H9 (cell line): ENCODE results near the gene PCYT2. TPM values are rescaled to one million over a fixed set of nuclear protein-coding genes. Genes with fewer than 3 reads are reported as not detected.
A peak's percentile ranks its signal among the peaks of the same experiment; 100 is the strongest.

Experiments used
- DNase-seq: peaks from one replicate; pipeline ENCODE4 v3.0.0-alpha.2; 2017
- H2AFZ ChIP-seq: one replicate; pipeline ENCODE4 v1.6.1; 2013; ENCODE audit warnings: mild to moderate bottlenecking, low read length, control low read depth, moderate library complexity
- H2AK5ac ChIP-seq: 2 replicates; pipeline ENCODE4 v1.6.1; 2013; ENCODE audit warnings: low read length, control low read depth, mixed read lengths; ENCODE audit not compliant: insufficient read length
- H2BK120ac ChIP-seq: one replicate; pipeline ENCODE4 v1.6.1; 2013; ENCODE audit warnings: low read depth, mild to moderate bottlenecking, low read length, control low read depth, inconsistent platforms; ENCODE audit not compliant: poor library complexity, severe bottlenecking
- H2BK12ac ChIP-seq: 2 replicates; pipeline ENCODE4 v1.6.1; 2013; ENCODE audit warnings: low read length, control low read depth, mixed read lengths, low read depth; ENCODE audit not compliant: insufficient read length
- H2BK15ac ChIP-seq: 2 replicates; pipeline ENCODE4 v1.6.1; 2013; ENCODE audit warnings: low read depth, low read length, control low read depth
- H2BK20ac ChIP-seq: one replicate; pipeline ENCODE4 v1.6.1; 2013; ENCODE audit warnings: low read depth, mild to moderate bottlenecking, low read length, control low read depth, inconsistent platforms; ENCODE audit not compliant: poor library complexity, severe bottlenecking
- H2BK5ac ChIP-seq: 2 replicates; pipeline ENCODE4 v1.6.1; 2013; ENCODE audit warnings: low read length, control low read depth, mixed read lengths; ENCODE audit not compliant: insufficient read length
- H3K14ac ChIP-seq: 2 replicates; pipeline ENCODE4 v1.6.1; 2013; ENCODE audit warnings: low read length, control low read depth; ENCODE audit not compliant: insufficient read depth
- H3K18ac ChIP-seq: 2 replicates; pipeline ENCODE4 v1.6.1; 2013; ENCODE audit warnings: low read depth, mild to moderate bottlenecking, mixed read lengths, low read length, control low read depth; ENCODE audit not compliant: insufficient read length
- H3K23ac ChIP-seq: 2 replicates; pipeline ENCODE4 v1.6.1; 2013; ENCODE audit warnings: low read length, control low read depth, mixed read lengths, low read depth; ENCODE audit not compliant: insufficient read length
- H3K23me2 ChIP-seq: 2 replicates; pipeline ENCODE4 v1.6.1; 2013; ENCODE audit warnings: low read depth, mild to moderate bottlenecking, mixed read lengths, low read length, control low read depth; ENCODE audit not compliant: insufficient read length, poor library complexity, severe bottlenecking
- H3K27ac ChIP-seq: 2 replicates; pipeline ENCODE4 v1.5.1; 2013; ENCODE audit warnings: low read length, control low read depth, mixed read lengths, low read depth; ENCODE audit not compliant: insufficient read length
- H3K27me3 ChIP-seq: 2 replicates; pipeline ENCODE4 v1.6.1; 2013; ENCODE audit warnings: low read length, control low read depth, inconsistent platforms; ENCODE audit not compliant: insufficient read depth
- H3K4ac ChIP-seq: 2 replicates; pipeline ENCODE4 v1.6.1; 2013; ENCODE audit warnings: low read depth, mild to moderate bottlenecking, control low read depth, inconsistent platforms, low read length, moderate library complexity
- H3K4me1 ChIP-seq: 2 replicates; pipeline ENCODE4 v1.6.1; 2013; ENCODE audit warnings: low read length, control low read depth, inconsistent platforms; ENCODE audit not compliant: insufficient read depth
- H3K4me2 ChIP-seq: 2 replicates; pipeline ENCODE4 v1.6.1; 2013; ENCODE audit warnings: low read length, control low read depth, mixed read lengths; ENCODE audit not compliant: insufficient read length, insufficient read depth
- H3K56ac ChIP-seq: 2 replicates; pipeline ENCODE4 v1.6.1; 2013; ENCODE audit warnings: low read depth, mild to moderate bottlenecking, mixed read lengths, low read length, control low read depth; ENCODE audit not compliant: insufficient read length
- H3K79me1 ChIP-seq: 2 replicates; pipeline ENCODE4 v1.6.1; 2013; ENCODE audit warnings: low read depth, mild to moderate bottlenecking, moderate library complexity, low read length, control low read depth, inconsistent platforms; ENCODE audit not compliant: insufficient read depth, poor library complexity, severe bottlenecking
- H3K79me2 ChIP-seq: 2 replicates; pipeline ENCODE4 v1.6.1; 2013; ENCODE audit warnings: low read length, control low read depth, inconsistent platforms; ENCODE audit not compliant: insufficient read depth
- H3K9ac ChIP-seq: 2 replicates; pipeline ENCODE4 v1.6.1; 2013; ENCODE audit warnings: low read length, control low read depth, mixed read lengths; ENCODE audit not compliant: insufficient read length; ENCODE audit errors: extremely low read depth
- H3K9me3 ChIP-seq: one replicate; pipeline ENCODE4 v1.6.1; 2013; ENCODE audit warnings: low read depth, low read length, inconsistent platforms; ENCODE audit not compliant: control insufficient read depth
- H3T11ph ChIP-seq: one replicate; pipeline ENCODE4 v1.6.1; 2013; ENCODE audit warnings: mild to moderate bottlenecking, low read length, control low read depth, inconsistent platforms
- H4K20me1 ChIP-seq: one replicate; pipeline ENCODE4 v1.6.1; 2013; ENCODE audit not compliant: control insufficient read depth, insufficient read length, insufficient read depth
- H4K5ac ChIP-seq: 2 replicates; pipeline ENCODE4 v1.6.1; 2013; ENCODE audit warnings: low read depth, mild to moderate bottlenecking, mixed read lengths, low read length, control low read depth; ENCODE audit not compliant: insufficient read length
- H4K8ac ChIP-seq: replicated peaks from 2 replicates; pipeline ENCODE4 v1.6.1; 2013; ENCODE audit warnings: low read length, control low read depth, mixed read lengths, low read depth; ENCODE audit not compliant: insufficient read length
- H4K91ac ChIP-seq: 2 replicates; pipeline ENCODE4 v1.6.1; 2013; ENCODE audit warnings: low read depth, mild to moderate bottlenecking, moderate library complexity, mixed read lengths, low read length, control low read depth; ENCODE audit not compliant: insufficient read length
- H3K27ac Mint-ChIP-seq, 3 experiments: 2 replicates in 2 of 3; 3 replicates in 1 of 3; pipeline ENCODE4 v1.8.0; 2020 to 2021; ENCODE audit warnings: mixed read lengths in 3 of 3, mild to moderate bottlenecking in 1 of 3, moderate library complexity in 1 of 3
- H3K27me3 Mint-ChIP-seq: 2 replicates; pipeline ENCODE4 v1.8.0; 2021; ENCODE audit warnings: low read depth, mild to moderate bottlenecking, moderate library complexity, mixed read lengths
- H3K36me3 Mint-ChIP-seq, 3 experiments: 2 replicates in 2 of 3; 3 replicates in 1 of 3; pipeline ENCODE4 v1.8.0; 2020 to 2021; ENCODE audit warnings: low read depth in 3 of 3, mixed read lengths in 3 of 3; ENCODE audit not compliant: insufficient read depth in 1 of 3
- H3K4me1 Mint-ChIP-seq, 2 experiments: 2 replicates each; pipeline ENCODE4 v1.8.0; 2020; ENCODE audit warnings: mixed read lengths in 2 of 2
- H3K4me3 Mint-ChIP-seq, 2 experiments: 2 replicates in 1 of 2; 3 replicates in 1 of 2; pipeline ENCODE4 v1.8.0; 2020 to 2021; ENCODE audit warnings: mild to moderate bottlenecking in 2 of 2, mixed read lengths in 2 of 2, moderate library complexity in 1 of 2
- H3K9me3 Mint-ChIP-seq, 2 experiments: 2 replicates in 1 of 2; 3 replicates in 1 of 2; pipeline ENCODE4 v1.8.0; 2020; ENCODE audit warnings: mild to moderate bottlenecking in 2 of 2, mixed read lengths in 2 of 2, moderate library complexity in 1 of 2
- CTCF ChIP-seq: fragments of 200-600 bp; sonication (generic); conservative IDR thresholded peaks from 3 replicates; pipeline ENCODE4 v1.8.0; 2021; ENCODE audit warnings: antibody characterized with exemption, mild to moderate bottlenecking
- WGBS: extraction: QIAGEN DNeasy Blood & Tissue Kit; methylation state at CpG from one replicate; pipeline ENCODE4 v1.1.7; 2013; ENCODE audit warnings: missing lambda C conversion rate, low lambda C conversion rate, mixed read lengths; ENCODE audit not compliant: insufficient read length; ENCODE audit errors: extremely low coverage; 5-methylcytosine and 5-hydroxymethylcytosine counted together
- total RNA-seq: library from RNA; stranded (reverse); gene quantifications from 2 replicates; pipeline ENCODE4 v1.2.1, GENCODE V29; 2021

Gene PCYT2
- total RNA-seq, 1 experiment from 2014 or later = 24.5 TPM

- Histone ChIP-seq H2BK12ac (no peak overlapping the region), H2BK120ac (no peak overlapping the region), H3K56ac (no peak overlapping the region), H3K79me2 (no peaks in the 10 kb centered on the region), H2AFZ (no peak overlapping the region), H3K23ac (no peak overlapping the region), H3K9ac (no peak overlapping the region), H3K14ac (no peak overlapping the region), H3K23me2 (no peaks in the 10 kb centered on the region), H3K27me3 (no peaks in the 10 kb centered on the region), H3K27ac (no peak overlapping the region), H3K4me2 (no peak overlapping the region), H2AK5ac (no peak overlapping the region), H4K91ac (no peak overlapping the region), H3T11ph (no peak overlapping the region), H3K9me3 (no peaks in the 10 kb centered on the region), H2BK20ac (no peak overlapping the region), H4K5ac (no peak overlapping the region), H3K4me1 (no peaks in the 10 kb centered on the region), H3K18ac (no peak overlapping the region), H2BK5ac (no peak overlapping the region), H4K8ac (no peak overlapping the region), H3K4ac (no peak overlapping the region), H2BK15ac (no peak overlapping the region), H4K20me1 (peaks cover 2% of the 10 kb centered on the region), H3K79me1 (no peaks in the 10 kb centered on the region)
- Mint-ChIP-seq H3K9me3 (no peaks in the 10 kb centered on the region), H3K36me3 (peaks cover 31 to 75% (median 63%) of the 10 kb centered on the region in 3 experiments; a peak in 6 of 7 replicates), H3K4me3 (no peak overlapping the region), H3K27ac (peak overlapping the region in 1 of 3 experiments; percentile 35; a peak in 1 of 7 replicates), H3K4me1 (no peaks in the 10 kb centered on the region), H3K27me3 (no peaks in the 10 kb centered on the region; the same call in 1 of the 2 replicates)
- TF ChIP-seq CTCF = no peak
- no peak for DNase-seq
- no CpG with 5 or more reads among the region's 16 CpGs for WGBS
Measured at GRCh38 chr17:81851423-81851822, 59.8 kb downstream of the PCYT2 start.

Other genes starting within 250 kb of the PCYT2 start
- gene OXLD1, start 244.8 kb downstream of the PCYT2 start, total RNA-seq = 20.2 and 25.0 TPM in 2 replicates
- 57.5 and 60.8 TPM in 2 replicates for gene CCDC137, start 244.7 kb downstream of the PCYT2 start, total RNA-seq
- 55.4 and 58.6 TPM in 2 replicates for gene ARL16, start 227.6 kb downstream of the PCYT2 start, total RNA-seq
- gene HGS, start 227.4 kb downstream of the PCYT2 start, total RNA-seq = 99.3 and 106 TPM in 2 replicates
- 140 and 146 TPM in 2 replicates for gene MRPL12, start 208.0 kb downstream of the PCYT2 start, total RNA-seq
- 28.1 and 30.9 TPM in 2 replicates for gene SLC25A10, start 199.1 kb downstream of the PCYT2 start, total RNA-seq
- 0.24 and 0.26 TPM in 2 replicates for gene GCGR, start 107.2 kb downstream of the PCYT2 start, total RNA-seq
- 117 and 118 TPM in 2 replicates for gene MCRIP1, start 78.1 kb downstream of the PCYT2 start, total RNA-seq
- gene PPP1R27, start 76.3 kb downstream of the PCYT2 start, total RNA-seq = 0.15 and 0.22 TPM in 2 replicates
- gene P4HB, start 50.9 kb downstream of the PCYT2 start, total RNA-seq = 364 and 366 TPM in 2 replicates
- 247 and 255 TPM in 2 replicates for gene ARHGDIA, start 40.1 kb downstream of the PCYT2 start, total RNA-seq
- gene ALYREF, start 19.8 kb downstream of the PCYT2 start, total RNA-seq = 212 and 219 TPM in 2 replicates
- 197 and 208 TPM in 2 replicates for gene ANAPC11, start 19.7 kb downstream of the PCYT2 start, total RNA-seq
- 2.1 and 2.4 TPM in 2 replicates for gene NPB, start 9.2 kb downstream of the PCYT2 start, total RNA-seq
- gene SIRT7, start 6.8 kb upstream of the PCYT2 start, total RNA-seq = 28.7 and 29.7 TPM in 2 replicates
- gene MAFG, start 16.3 kb upstream of the PCYT2 start, total RNA-seq = 31.4 and 33.7 TPM in 2 replicates
- gene PYCR1, start 25.9 kb upstream of the PCYT2 start, total RNA-seq = 111 and 116 TPM in 2 replicates
- gene MYADML2, start 35.8 kb upstream of the PCYT2 start, total RNA-seq = 0.13 and 0.22 TPM in 2 replicates
- 2.0 and 2.1 TPM in 2 replicates for gene NOTUM, start 49.8 kb upstream of the PCYT2 start, total RNA-seq
- gene ASPSCR1, start 66.2 kb upstream of the PCYT2 start, total RNA-seq = 50.9 and 53.1 TPM in 2 replicates
- 77.9 and 82.8 TPM in 2 replicates for gene CENPX, start 111.5 kb upstream of the PCYT2 start, total RNA-seq
- gene LRRC45, start 111.9 kb upstream of the PCYT2 start, total RNA-seq = 28.7 and 30.6 TPM in 2 replicates
- 84.8 and 85.8 TPM in 2 replicates for gene RAC3, start 120.3 kb upstream of the PCYT2 start, total RNA-seq
- gene DCXR, start 126.3 kb upstream of the PCYT2 start, total RNA-seq = 90.6 and 93.6 TPM in 2 replicates
- 34.0 and 36.5 TPM in 2 replicates for gene RFNG, start 140.4 kb upstream of the PCYT2 start, total RNA-seq
- gene GPS1, start 140.5 kb upstream of the PCYT2 start, total RNA-seq = 164 TPM in 2 replicates
- 103 and 104 TPM in 2 replicates for gene DUS1L, start 154.4 kb upstream of the PCYT2 start, total RNA-seq
- 420 and 433 TPM in 2 replicates for gene FASN, start 186.8 kb upstream of the PCYT2 start, total RNA-seq